ENCODE data around the gene DNM1. TPM values are rescaled to one million over a fixed set of nuclear protein-coding genes. Genes with fewer than 3 reads are reported as not detected.

DNM1 gene
- total RNA-seq, 2 experiments from 2014 or later, result 0.36 to 0.59 TPM

- Mint-ChIP-seq H3K27me3 (no peaks in the 10 kb centered on the region), H3K4me1 (ENCODE audit: low read depth) (peaks cover 30% of the 10 kb centered on the region), H3K9me3 (no peaks in the 10 kb centered on the region), H3K4me3 (no peak overlapping the region), H3K36me3 (ENCODE audit: low read depth) (peaks cover 14% of the 10 kb centered on the region), H3K27ac (no peak overlapping the region)
- no peak for TF ChIP-seq CTCF (IDR thresholded peaks at IDR 0.05)
- ChIA-PET CTCF (interaction anchor here (1.0 to 2.1 kb wide), 8 partner anchors 10 to 103 kb away, joined by 3 to 6 read pairs (median 4); partner anchors contain the start of genes DNM1, GOLGA2 and SWI5), POLR2A (interaction anchor here (0.9 kb wide), 1 partner anchor 33 kb away, joined by 3 read pairs; the partner anchor contains the start of gene BBLN)
- no peak for DNase-seq
- intact Hi-C loops (cut with micrococcal nuclease), result no loop called here
- no peak for ATAC-seq
Measured at GRCh38 chr9:128193469-128194096, 9.6 kb upstream of the DNM1 start.

DNA sequence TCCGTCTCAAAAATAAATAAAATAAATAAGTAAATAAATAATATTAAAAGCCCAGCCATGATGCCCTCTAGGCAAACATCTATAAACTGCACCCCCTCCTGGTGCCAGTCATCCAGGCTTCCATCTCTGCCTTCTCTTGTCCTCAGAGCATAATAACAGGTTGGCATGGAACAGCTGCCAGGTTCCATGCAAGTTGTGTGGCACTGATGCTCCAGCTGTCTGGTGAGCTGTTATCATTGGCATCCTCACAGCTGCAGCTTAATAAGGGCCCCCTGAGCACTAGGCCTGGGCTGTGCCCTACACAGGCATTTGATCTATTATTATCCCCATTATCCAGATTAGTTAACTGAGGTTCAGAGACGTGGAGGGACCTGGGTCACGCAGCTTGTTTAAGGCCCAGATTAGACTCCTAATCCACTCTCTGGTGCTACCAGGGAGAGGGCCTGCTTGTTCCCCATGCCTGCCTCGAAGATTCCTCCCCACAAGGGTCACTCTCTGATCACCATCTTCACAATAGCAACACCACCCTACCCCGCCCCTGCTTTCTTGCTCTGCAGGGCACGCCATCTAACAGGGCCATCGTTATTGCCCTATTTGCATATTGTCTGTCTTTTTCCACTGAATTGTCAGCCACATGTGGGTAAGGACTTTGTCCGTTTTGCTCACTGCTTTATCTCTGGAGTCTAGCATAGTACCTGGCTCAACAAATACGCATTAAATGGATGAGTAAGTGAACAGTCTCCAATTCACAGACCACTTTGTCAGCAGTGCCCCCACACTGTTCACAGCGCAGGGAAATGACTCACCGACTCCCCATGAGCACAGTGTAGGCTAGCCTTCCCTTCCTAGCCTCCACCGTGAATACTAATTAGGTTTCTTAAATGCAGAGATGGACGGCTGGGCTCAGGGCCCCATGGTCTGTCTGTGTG is 1.5 kb upstream of the DNM1 start:
- DNase-seq (peak; percentile 24), ATAC-seq (peak; percentile 37)
- POLR2A ChIA-PET, result interaction anchor here (2.7 kb wide), 1 partner anchor 11 kb away, joined by 8 read pairs; the partner anchor contains the start of gene CIZ1
- Mint-ChIP-seq H3K27me3 (peaks cover 9% of the 10 kb centered on the region), H3K4me1 (ENCODE audit: low read depth) (peaks cover 18% of the 10 kb centered on the region), H3K36me3 (ENCODE audit: low read depth) (no peaks in the 10 kb centered on the region), H3K4me3 (no peak overlapping the region), H3K27ac (peak overlapping the region; percentile 77), H3K9me3 (no peaks in the 10 kb centered on the region)
- CTCF ChIA-PET, result interaction anchor here (1.3 kb wide), 1 partner anchor 11 kb away, joined by 4 read pairs; the partner anchor contains the start of gene CIZ1
- no peak for TF ChIP-seq CTCF (IDR thresholded peaks at IDR 0.05)
- intact Hi-C loops (cut with micrococcal nuclease), result no loop called here

- no peak for TF ChIP-seq CTCF (IDR thresholded peaks at IDR 0.05)
- H3K4me3 Mint-ChIP-seq, result peak overlapping the region; percentile 62
- intact Hi-C loops (cut with micrococcal nuclease), result no loop called here
- no peak for DNase-seq
- H3K4me1 Mint-ChIP-seq (ENCODE audit: low read depth), result peaks cover 18% of the 10 kb centered on the region
- POLR2A ChIA-PET, result no interaction called here
- ATAC-seq, result no peak
- peak overlapping the region; percentile 77 for H3K27ac Mint-ChIP-seq
- H3K27me3 Mint-ChIP-seq, result peaks cover 9% of the 10 kb centered on the region
- H3K9me3 Mint-ChIP-seq, result no peaks in the 10 kb centered on the region
- CTCF ChIA-PET, result no interaction called here
- H3K36me3 Mint-ChIP-seq (ENCODE audit: low read depth), result no peaks in the 10 kb centered on the region
Measured at GRCh38 chr9:128202648-128203023, 543 bp upstream of the DNM1 start.

DNA sequence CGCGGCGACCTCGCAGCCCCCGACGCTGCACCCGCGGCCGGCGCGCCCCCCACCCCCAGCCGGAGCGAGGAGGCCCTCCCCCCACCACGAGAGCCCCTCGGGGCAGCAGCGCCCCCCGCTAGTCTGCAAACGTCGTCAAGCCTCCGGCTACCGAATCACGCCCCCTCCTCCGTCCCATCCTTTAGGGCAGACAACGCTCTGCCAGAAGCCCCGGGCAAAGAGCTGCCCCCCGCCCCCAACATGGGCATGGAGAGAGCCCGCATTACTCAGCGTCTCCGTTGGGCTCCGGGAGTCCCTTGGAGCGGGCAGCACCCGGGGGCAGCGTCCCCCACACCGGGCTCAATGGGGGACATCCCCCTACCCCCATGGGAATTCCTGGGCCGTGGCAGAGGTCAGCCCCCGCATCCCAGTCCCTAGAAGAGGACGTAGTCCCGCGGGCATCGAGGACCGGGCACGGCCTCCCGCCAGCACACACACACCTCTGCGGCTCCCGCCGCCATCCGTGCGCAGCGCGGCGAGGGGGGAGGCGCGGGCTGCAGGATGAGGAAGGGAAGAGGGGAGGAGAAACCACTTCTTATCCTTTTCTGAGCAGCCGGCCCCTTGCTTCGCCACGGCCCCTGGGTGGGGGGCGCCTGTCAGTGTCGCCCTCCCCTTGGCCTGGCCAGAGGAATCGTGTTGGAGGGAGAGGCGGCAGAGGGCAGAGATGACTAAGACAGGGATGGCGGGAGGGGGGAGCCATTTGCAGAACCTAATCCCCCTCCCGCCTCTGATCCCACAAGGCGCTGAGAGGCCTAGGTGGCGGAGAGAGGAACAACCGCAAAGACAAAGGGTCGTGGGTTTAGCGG is 750 bp downstream of the DNM1 start:
- ATAC-seq (peak; percentile 8), DNase-seq (peak; percentile 28)
- H3K4me1 Mint-ChIP-seq (ENCODE audit: low read depth), result peaks cover 18% of the 10 kb centered on the region

More for the DNA sequence above, 750 bp downstream of the DNM1 start:
- H3K4me3 Mint-ChIP-seq, result peak overlapping the region; percentile 43
- intact Hi-C loops (cut with micrococcal nuclease), result no loop called here
- no peaks in the 10 kb centered on the region for H3K36me3 Mint-ChIP-seq (ENCODE audit: low read depth)
- CTCF ChIA-PET, result interaction anchor here (0.7 to 1.4 kb wide), 7 partner anchors 9 to 158 kb away, joined by 3 to 6 read pairs (median 4); partner anchors contain the start of gene BBLN
- POLR2A ChIA-PET, result interaction anchor here (1.9 kb wide), 1 partner anchor 13 kb away, joined by 8 read pairs; the partner anchor contains the start of gene CIZ1
- no peak for TF ChIP-seq CTCF (IDR thresholded peaks at IDR 0.05)
- H3K9me3 Mint-ChIP-seq, result no peaks in the 10 kb centered on the region
- peaks cover 9% of the 10 kb centered on the region for H3K27me3 Mint-ChIP-seq
- H3K27ac Mint-ChIP-seq, result no peak overlapping the region

All from activated CD8-positive, alpha-beta T cell treated with anti-CD3 and anti-CD28 coated beads for 36 hours (primary cell).